Stimulated activated CD8-positive, alpha-beta memory T cell treated with anti-CD3 and anti-CD28 coated beads, Interleukin-4, amount 100 ng/mL, for 48 hours (primary cell): ENCODE measurements around the gene RAE1.
"Not testable (repeated sequence)": the region's sequence is repeated elsewhere in the genome, so short reads cannot be mapped to it uniquely, and the experiment has no call there.

ENCODE experiments used
- DNase-seq: peaks from one replicate; pipeline ENCODE4 v3.0.0-alpha.2; 2020

Gene RAE1

GRCh38 chr20:57326667-57327455 is 24.2 kb upstream of the RAE1 start:
- no peak for DNase-seq

GRCh38 chr20:57327820-57328219 is 23.2 kb upstream of the RAE1 start:
- no peak for DNase-seq

- DNase-seq, result no peak
Observed at GRCh38 chr20:57329608-57330221, 21.3 kb upstream of the RAE1 start, which contains the start of gene SPO11. TSS of gene SPO11 (plus strand) at chr20:57329803. CDS start at chr20:57329868, 65 bp downstream.

GRCh38 chr20:57330998-57331397 is 20.1 kb upstream of the RAE1 start:
- no peak for DNase-seq

- no peak for DNase-seq
Observed at GRCh38 chr20:57332105-57333089, 18.7 kb upstream of the RAE1 start.

GRCh38 chr20:57335392-57335791 is 15.7 kb upstream of the RAE1 start:
- DNase-seq, result no peak

- no peak for DNase-seq
Observed at GRCh38 chr20:57341663-57342062, 9.4 kb upstream of the RAE1 start.

GRCh38 chr20:57342829-57343228 is 8.2 kb upstream of the RAE1 start:
- DNase-seq, result no peak

GRCh38 chr20:57346477-57346876 is 4.6 kb upstream of the RAE1 start:
- DNase-seq, result peak; percentile 88

- DNase-seq, result no peak
Observed at GRCh38 chr20:57347393-57347792, 3.7 kb upstream of the RAE1 start.

- not testable (repeated sequence) for DNase-seq
Observed at GRCh38 chr20:57348200-57348921, 2.7 kb upstream of the RAE1 start.

- peak; percentile 34 for DNase-seq
Observed at GRCh38 chr20:57348922-57349574, 2.0 kb upstream of the RAE1 start.

- no peak for DNase-seq
Observed at GRCh38 chr20:57350081-57350710, 859 bp upstream of the RAE1 start.

GRCh38 chr20:57350726-57351041 is 371 bp upstream of the RAE1 start:
- DNase-seq, result not testable (repeated sequence)

GRCh38 chr20:57352305-57352704 is 1.2 kb downstream of the RAE1 start:
- no peak for DNase-seq

GRCh38 chr20:57353351-57353750 is 2.3 kb downstream of the RAE1 start:
- no peak for DNase-seq

GRCh38 chr20:57361517-57361916 is 10.5 kb downstream of the RAE1 start:
- no peak for DNase-seq

- no peak for DNase-seq
Observed at GRCh38 chr20:57364451-57364850, 13.4 kb downstream of the RAE1 start.

- DNase-seq, result no peak
Observed at GRCh38 chr20:57369596-57369995, 18.5 kb downstream of the RAE1 start.

GRCh38 chr20:57370316-57370715 is 19.3 kb downstream of the RAE1 start:
- DNase-seq, result no peak

GRCh38 chr20:57371363-57371762 is 20.3 kb downstream of the RAE1 start:
- no peak for DNase-seq

- no peak for DNase-seq
Observed at GRCh38 chr20:57372157-57372556, 21.1 kb downstream of the RAE1 start.
